Natural killer cell (primary cell): ENCODE results near the gene FAIM2. TPM values are rescaled to one million over a fixed set of nuclear protein-coding genes. Genes with fewer than 3 reads are reported as not detected.

Experiments
- ATAC-seq, 3 donors: fragments of 150-1000 bp in 2 of 3; fragments of 200-7000 bp in 1 of 3; cut with Tn5 transposase; 1 replicate in 1 of 3; 2 replicates in 2 of 3; pipeline ENCODE4 v1.10.0; 2021; ENCODE audit warnings: mild to moderate bottlenecking in 2 of 3, moderate library complexity in 2 of 3
- DNase-seq, 2 donors: peaks; one replicate each; pipeline versions ENCODE4 v3.0.0 to v3.0.0-alpha.2; 2013 to 2021; ENCODE audit warnings: mixed read lengths in 1 of 2
- H3K27ac ChIP-seq: one replicate; pipeline ENCODE4 v1.5.1; 2013; ENCODE audit warnings: mild to moderate bottlenecking, low read length
- H3K27me3 ChIP-seq: one replicate; pipeline ENCODE4 v1.6.1; 2013; ENCODE audit warnings: low read length; ENCODE audit not compliant: control insufficient read depth, insufficient read depth
- H3K36me3 ChIP-seq: one replicate; pipeline ENCODE4 v1.6.1; 2013; ENCODE audit warnings: low read length; ENCODE audit not compliant: control insufficient read depth, insufficient read depth
- H3K4me1 ChIP-seq: one replicate; pipeline ENCODE4 v1.6.1; 2013; ENCODE audit warnings: low read length; ENCODE audit not compliant: control insufficient read depth, insufficient read depth
- H3K4me3 ChIP-seq: one replicate; pipeline ENCODE4 v1.5.1; 2013; ENCODE audit warnings: low read length
- H3K9me3 ChIP-seq: one replicate; pipeline ENCODE4 v1.6.1; 2013; ENCODE audit warnings: low read length; ENCODE audit not compliant: control insufficient read depth, insufficient read depth
- H3K27ac Mint-ChIP-seq, 2 donors: one replicate each; pipeline ENCODE4 v1.8.0; 2022; ENCODE audit warnings: mild to moderate bottlenecking in 2 of 2, mixed read lengths in 2 of 2, moderate library complexity in 1 of 2
- H3K27me3 Mint-ChIP-seq, 2 donors: one replicate each; pipeline ENCODE4 v1.8.0; 2022; ENCODE audit warnings: low read depth in 2 of 2, mixed read lengths in 2 of 2
- H3K36me3 Mint-ChIP-seq: one replicate; pipeline ENCODE4 v1.8.0; 2022; ENCODE audit warnings: mixed read lengths
- H3K4me1 Mint-ChIP-seq, 2 donors: one replicate each; pipeline ENCODE4 v1.8.0; 2022; ENCODE audit warnings: mixed read lengths in 2 of 2
- H3K4me3 Mint-ChIP-seq: one replicate; pipeline ENCODE4 v1.8.0; 2022; ENCODE audit warnings: mild to moderate bottlenecking, moderate library complexity, mixed read lengths
- H3K9me3 Mint-ChIP-seq, 2 donors: one replicate each; pipeline ENCODE4 v1.8.0; 2022; ENCODE audit warnings: mixed read lengths in 2 of 2
- WGBS: methylation state at CpG from one replicate; pipeline ENCODE4 v1.1.7; 2013; ENCODE audit warnings: missing lambda C conversion rate; ENCODE audit not compliant: insufficient coverage; 5-methylcytosine and 5-hydroxymethylcytosine counted together
- intact Hi-C: fragments of 100-400 bp; cut with micrococcal nuclease; formaldehyde crosslinking; loops from one replicate; pipeline ENCODE4 v1.14.2; 2022
- total RNA-seq, 4 donors: library from RNA; stranded (reverse); fragments of 120-200 nt in 1 of 4; gene quantifications; one replicate each; pipeline versions ENCODE4 v1.2.3 to v1.2.4, GENCODE V29; 2013 to 2022
- TF ChIP-seq, protein P1 (sequence below): fragments of 200-600 bp; IDR thresholded peaks from one replicate; pipeline ENCODE4 v1.8.0; 2022; ENCODE audit warnings: antibody characterized with exemption

FAIM2 gene
- total RNA-seq, 3 donors from 2014 or later (not counting 1 experiment from before 2014, with no cell fraction given) = 0.09 to 0.57 TPM; not detected in 1

DNA sequence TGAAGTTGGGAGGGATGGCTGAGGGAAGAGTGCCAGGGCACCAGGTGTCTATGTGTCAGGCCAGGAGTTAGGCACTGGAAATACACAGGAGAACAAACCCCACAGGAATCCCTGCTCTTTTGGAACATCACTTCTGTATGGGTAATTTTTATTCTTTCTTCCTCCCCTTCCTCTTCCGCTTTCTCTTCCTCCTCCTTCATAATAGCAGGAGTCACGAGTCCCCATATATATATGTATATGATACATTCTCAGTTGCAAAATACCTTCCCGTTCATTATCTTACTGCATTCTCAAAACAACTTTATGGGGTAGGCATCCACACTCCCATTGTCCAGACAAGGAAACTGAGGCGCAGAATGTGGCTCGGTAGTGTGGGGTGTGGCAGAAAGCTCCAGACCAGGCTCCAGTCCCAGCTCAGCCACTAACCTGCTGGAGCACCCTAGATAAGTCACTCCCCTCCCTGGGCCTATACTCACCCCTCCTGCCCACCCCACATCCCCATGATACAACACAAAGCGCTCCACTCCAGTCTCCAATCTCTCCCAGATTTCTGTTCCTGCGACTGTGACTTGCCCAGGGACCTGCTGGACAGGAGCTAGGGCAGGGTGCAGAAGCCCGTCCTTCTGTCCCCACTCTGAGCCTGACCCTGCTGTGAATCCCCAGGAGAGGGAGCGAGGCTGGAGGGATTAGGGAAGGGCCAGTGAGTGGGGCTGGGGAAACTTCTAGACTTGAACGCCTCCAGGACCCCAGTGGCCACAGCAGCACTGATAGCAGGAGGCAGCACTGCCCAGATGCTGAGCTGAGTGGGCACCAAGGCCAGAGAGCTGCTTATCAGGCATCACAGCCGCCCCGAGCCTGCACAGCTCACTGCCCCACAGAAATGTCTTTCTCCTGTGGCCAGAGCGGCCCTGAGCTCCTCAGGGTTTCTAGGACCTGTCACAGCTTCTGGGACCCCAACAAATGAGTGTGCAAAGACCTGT lies 45.5 kb upstream of the FAIM2 start:
- intact Hi-C loops = no loop called here
- no peaks in the 10 kb centered on the region for H3K9me3 ChIP-seq
- H3K27ac Mint-ChIP-seq = no peak overlapping the region
- no peaks in the 10 kb centered on the region for H3K36me3 ChIP-seq
- ATAC-seq (no peak), DNase-seq (no peak)
- peaks cover under 1% of the 10 kb centered on the region for H3K27me3 ChIP-seq
- no peak overlapping the region for H3K27ac ChIP-seq
- peaks cover 7% of the 10 kb centered on the region for H3K4me1 ChIP-seq
- peaks cover 29% of the 10 kb centered on the region in 2 donors for H3K27me3 Mint-ChIP-seq
- H3K4me1 Mint-ChIP-seq = peaks cover 14 to 15% of the 10 kb centered on the region in 2 donors
- no peak overlapping the region for H3K4me3 Mint-ChIP-seq
- no peaks in the 10 kb centered on the region for H3K36me3 Mint-ChIP-seq
- H3K4me3 ChIP-seq = no peak overlapping the region
- WGBS = 85% methylated on average over 10 of the region's 13 CpGs
- no peaks in the 10 kb centered on the region for H3K9me3 Mint-ChIP-seq
- TF ChIP-seq, protein P1, sequence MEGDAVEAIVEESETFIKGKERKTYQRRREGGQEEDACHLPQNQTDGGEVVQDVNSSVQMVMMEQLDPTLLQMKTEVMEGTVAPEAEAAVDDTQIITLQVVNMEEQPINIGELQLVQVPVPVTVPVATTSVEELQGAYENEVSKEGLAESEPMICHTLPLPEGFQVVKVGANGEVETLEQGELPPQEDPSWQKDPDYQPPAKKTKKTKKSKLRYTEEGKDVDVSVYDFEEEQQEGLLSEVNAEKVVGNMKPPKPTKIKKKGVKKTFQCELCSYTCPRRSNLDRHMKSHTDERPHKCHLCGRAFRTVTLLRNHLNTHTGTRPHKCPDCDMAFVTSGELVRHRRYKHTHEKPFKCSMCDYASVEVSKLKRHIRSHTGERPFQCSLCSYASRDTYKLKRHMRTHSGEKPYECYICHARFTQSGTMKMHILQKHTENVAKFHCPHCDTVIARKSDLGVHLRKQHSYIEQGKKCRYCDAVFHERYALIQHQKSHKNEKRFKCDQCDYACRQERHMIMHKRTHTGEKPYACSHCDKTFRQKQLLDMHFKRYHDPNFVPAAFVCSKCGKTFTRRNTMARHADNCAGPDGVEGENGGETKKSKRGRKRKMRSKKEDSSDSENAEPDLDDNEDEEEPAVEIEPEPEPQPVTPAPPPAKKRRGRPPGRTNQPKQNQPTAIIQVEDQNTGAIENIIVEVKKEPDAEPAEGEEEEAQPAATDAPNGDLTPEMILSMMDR = no peak

DNA sequence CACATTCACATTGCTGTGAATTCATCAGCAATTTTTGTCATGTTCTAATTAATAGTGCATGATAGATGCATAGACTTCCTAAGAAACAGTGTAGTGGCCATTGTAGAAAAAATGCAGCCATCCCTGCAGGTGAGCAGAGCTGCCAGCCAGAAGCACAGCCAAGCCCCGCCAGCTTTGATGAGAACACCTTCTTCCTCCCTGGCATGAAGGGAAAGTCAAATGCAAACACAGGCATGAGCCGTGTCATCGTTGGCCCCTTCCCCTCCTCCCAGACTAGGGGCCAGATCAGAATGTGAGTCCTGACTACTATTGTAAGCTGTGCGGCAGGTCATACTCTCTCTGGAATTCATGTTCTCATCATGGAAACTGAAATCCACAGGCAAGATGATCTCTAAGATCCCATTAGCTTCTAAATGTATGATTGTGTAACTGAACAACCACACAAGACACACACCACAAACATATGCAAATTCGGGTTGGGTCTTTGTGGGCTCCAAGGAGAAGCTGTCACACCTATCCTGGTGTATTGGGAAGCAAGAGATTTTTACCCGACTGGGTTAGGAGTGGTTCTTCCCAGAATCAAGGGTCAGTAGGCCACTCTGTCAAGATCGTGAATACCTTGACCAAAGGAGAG lies 44.0 kb upstream of the FAIM2 start:
- no peaks in the 10 kb centered on the region for H3K36me3 Mint-ChIP-seq
- Histone ChIP-seq H3K4me1 (peaks cover 7% of the 10 kb centered on the region), H3K4me3 (no peak overlapping the region), H3K36me3 (no peaks in the 10 kb centered on the region), H3K9me3 (no peaks in the 10 kb centered on the region), H3K27me3 (no peaks in the 10 kb centered on the region), H3K27ac (no peak overlapping the region)
- TF ChIP-seq, protein P1 = no peak
- ATAC-seq = no peak
- H3K4me1 Mint-ChIP-seq = peaks cover 14 to 19% of the 10 kb centered on the region in 2 donors
- no peak for DNase-seq
- intact Hi-C loops = no loop called here
- peaks cover 16 to 20% of the 10 kb centered on the region in 2 donors for H3K27me3 Mint-ChIP-seq
- H3K4me3 Mint-ChIP-seq = no peak overlapping the region
- no peak overlapping the region for H3K27ac Mint-ChIP-seq
- H3K9me3 Mint-ChIP-seq = no peaks in the 10 kb centered on the region
- WGBS = 69% methylated on average over 6 of the region's 7 CpGs

DNA sequence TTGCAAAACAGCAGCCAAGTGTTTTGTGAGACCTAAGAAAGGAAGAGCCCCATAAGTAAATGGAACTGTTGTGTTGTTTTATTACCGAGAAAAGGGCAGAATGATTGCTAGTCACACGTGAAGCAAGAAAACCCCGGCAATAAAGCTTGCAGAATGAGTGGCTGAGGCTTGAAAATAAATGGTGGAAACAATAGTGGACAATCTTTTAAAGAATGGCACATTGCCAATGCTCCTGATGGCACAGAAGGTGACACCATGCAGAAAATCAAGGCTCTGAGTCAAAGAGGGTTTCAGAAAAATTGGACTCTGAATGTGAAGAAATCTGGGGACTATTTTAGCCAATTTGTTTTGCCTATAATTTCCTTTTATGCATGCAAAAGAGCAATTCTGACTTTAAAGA lies 42.8 kb upstream of the FAIM2 start:
- Mint-ChIP-seq H3K27ac (peak overlapping the region in 1 of 2 donors; percentile 86), H3K4me1 (peaks cover 14 to 23% of the 10 kb centered on the region in 2 donors), H3K36me3 (no peaks in the 10 kb centered on the region), H3K9me3 (no peaks in the 10 kb centered on the region), H3K4me3 (no peak overlapping the region), H3K27me3 (peaks cover 15 to 20% of the 10 kb centered on the region in 2 donors)
- ATAC-seq = no peak
- no peak overlapping the region for H3K27ac ChIP-seq
- no peaks in the 10 kb centered on the region for H3K36me3 ChIP-seq
- H3K4me3 ChIP-seq = no peak overlapping the region
- H3K4me1 ChIP-seq = peaks cover 7% of the 10 kb centered on the region
- intact Hi-C loops = no loop called here
- no peaks in the 10 kb centered on the region for H3K9me3 ChIP-seq
- H3K27me3 ChIP-seq = no peaks in the 10 kb centered on the region
- TF ChIP-seq, protein P1 = no peak
- WGBS = 82% methylated on average over 3 of the region's 3 CpGs
- DNase-seq = no peak
